ENCODE results near the gene OPA3. TPM values are rescaled to one million over a fixed set of nuclear protein-coding genes. Genes with fewer than 3 reads are reported as not detected.
A peak's percentile ranks its signal among the peaks of the same experiment; 100 is the strongest.

Gene OPA3
- total RNA-seq, 1 experiment from 2014 or later: 8.6 TPM

- Histone ChIP-seq H3K27ac (no peak overlapping the region), H3K27me3 (no peaks in the 10 kb centered on the region), H3K36me3 (no peaks in the 10 kb centered on the region), H3K9me3 (replicated peaks) (no peaks in the 10 kb centered on the region), H3K4me1 (peaks cover under 1% of the 10 kb centered on the region; the same call in 1 of the 2 replicates), H3K4me3 (no peak overlapping the region)
- no peak for DNase-seq
Measured at GRCh38 chr19:45590300-45591003, 5.8 kb upstream of the OPA3 start.

GRCh38 chr19:45589768-45590167 is 5.2 kb upstream of the OPA3 start:
- H3K9me3 ChIP-seq (replicated peaks): no peaks in the 10 kb centered on the region
- H3K4me3 ChIP-seq: no peak overlapping the region
- H3K36me3 ChIP-seq: no peaks in the 10 kb centered on the region
- no peaks in the 10 kb centered on the region for H3K27me3 ChIP-seq
- DNase-seq: no peak
- peaks cover 4% of the 10 kb centered on the region; the same call in 1 of the 2 replicates for H3K4me1 ChIP-seq
- H3K27ac ChIP-seq: no peak overlapping the region

- peaks cover 4% of the 10 kb centered on the region; the same call in 1 of the 2 replicates for H3K4me1 ChIP-seq
- H3K27me3 ChIP-seq: no peaks in the 10 kb centered on the region
- no peak overlapping the region for H3K27ac ChIP-seq
- DNase-seq: no peak
- no peak overlapping the region for H3K4me3 ChIP-seq
- no peaks in the 10 kb centered on the region for H3K36me3 ChIP-seq
- H3K9me3 ChIP-seq (replicated peaks): no peaks in the 10 kb centered on the region
Measured at GRCh38 chr19:45587873-45588272, 3.3 kb upstream of the OPA3 start.

GRCh38 chr19:45585158-45585577 is 566 bp upstream of the OPA3 start:
- Histone ChIP-seq H3K4me3 (peak overlapping the region; percentile 78), H3K27me3 (no peaks in the 10 kb centered on the region), H3K27ac (peak overlapping the region; percentile 78; the same call in 1 of the 2 replicates), H3K9me3 (replicated peaks) (no peaks in the 10 kb centered on the region), H3K4me1 (peaks cover 4% of the 10 kb centered on the region; the same call in 1 of the 2 replicates), H3K36me3 (no peaks in the 10 kb centered on the region)
- no peak for DNase-seq

GRCh38 chr19:45581576-45581975 is 3.0 kb downstream of the OPA3 start:
- DNase-seq: no peak
- H3K4me3 ChIP-seq: no peak overlapping the region
- no peaks in the 10 kb centered on the region for H3K27me3 ChIP-seq
- H3K9me3 ChIP-seq (replicated peaks): no peaks in the 10 kb centered on the region
- H3K27ac ChIP-seq: no peak overlapping the region
- no peaks in the 10 kb centered on the region for H3K36me3 ChIP-seq
- peaks cover 4% of the 10 kb centered on the region; the same call in 1 of the 2 replicates for H3K4me1 ChIP-seq

GRCh38 chr19:45578861-45579260 is 5.7 kb downstream of the OPA3 start:
- no peaks in the 10 kb centered on the region for H3K4me1 ChIP-seq
- no peak for DNase-seq
- no peaks in the 10 kb centered on the region for H3K9me3 ChIP-seq (replicated peaks)
- H3K27me3 ChIP-seq: no peaks in the 10 kb centered on the region
- H3K36me3 ChIP-seq: no peaks in the 10 kb centered on the region
- no peak overlapping the region for H3K27ac ChIP-seq
- no peak overlapping the region for H3K4me3 ChIP-seq

- Histone ChIP-seq H3K27me3 (no peaks in the 10 kb centered on the region), H3K4me3 (no peak overlapping the region), H3K36me3 (no peaks in the 10 kb centered on the region), H3K27ac (no peak overlapping the region), H3K9me3 (replicated peaks) (no peaks in the 10 kb centered on the region), H3K4me1 (no peaks in the 10 kb centered on the region)
- DNase-seq: no peak
Measured at GRCh38 chr19:45577111-45577905, 7.3 kb downstream of the OPA3 start.

GRCh38 chr19:45576682-45577081 is 7.9 kb downstream of the OPA3 start:
- Histone ChIP-seq H3K4me3 (no peak overlapping the region), H3K9me3 (replicated peaks) (no peaks in the 10 kb centered on the region), H3K4me1 (no peaks in the 10 kb centered on the region), H3K27ac (no peak overlapping the region), H3K27me3 (no peaks in the 10 kb centered on the region), H3K36me3 (no peaks in the 10 kb centered on the region)
- no peak for DNase-seq

GRCh38 chr19:45575216-45575615 is 9.4 kb downstream of the OPA3 start:
- H3K27ac ChIP-seq: no peak overlapping the region
- no peak for DNase-seq
- H3K9me3 ChIP-seq (replicated peaks): no peaks in the 10 kb centered on the region
- H3K27me3 ChIP-seq: no peaks in the 10 kb centered on the region
- no peaks in the 10 kb centered on the region for H3K4me1 ChIP-seq
- H3K4me3 ChIP-seq: no peak overlapping the region
- no peaks in the 10 kb centered on the region for H3K36me3 ChIP-seq

GRCh38 chr19:45574526-45574925 is 10.1 kb downstream of the OPA3 start:
- no peak for DNase-seq
- H3K27ac ChIP-seq: no peak overlapping the region
- no peaks in the 10 kb centered on the region for H3K36me3 ChIP-seq
- H3K9me3 ChIP-seq (replicated peaks): no peaks in the 10 kb centered on the region
- H3K4me1 ChIP-seq: no peaks in the 10 kb centered on the region
- no peaks in the 10 kb centered on the region for H3K27me3 ChIP-seq
- H3K4me3 ChIP-seq: no peak overlapping the region

- H3K27me3 ChIP-seq: no peaks in the 10 kb centered on the region
- H3K36me3 ChIP-seq: no peaks in the 10 kb centered on the region
- no peak overlapping the region for H3K4me3 ChIP-seq
- H3K27ac ChIP-seq: no peak overlapping the region
- no peak for DNase-seq
- no peaks in the 10 kb centered on the region for H3K9me3 ChIP-seq (replicated peaks)
- H3K4me1 ChIP-seq: no peaks in the 10 kb centered on the region
Measured at GRCh38 chr19:45571457-45572220, 13.0 kb downstream of the OPA3 start.

- Histone ChIP-seq H3K4me1 (no peaks in the 10 kb centered on the region), H3K36me3 (no peaks in the 10 kb centered on the region), H3K27ac (no peak overlapping the region), H3K9me3 (replicated peaks) (no peaks in the 10 kb centered on the region), H3K27me3 (no peaks in the 10 kb centered on the region), H3K4me3 (no peak overlapping the region)
- DNase-seq: peak; percentile 20 to 36
Measured at GRCh38 chr19:45569619-45570421, 14.8 kb downstream of the OPA3 start.

GRCh38 chr19:45568732-45569131 is 15.9 kb downstream of the OPA3 start:
- Histone ChIP-seq H3K4me1 (no peaks in the 10 kb centered on the region), H3K9me3 (replicated peaks) (no peaks in the 10 kb centered on the region), H3K27ac (no peak overlapping the region), H3K27me3 (no peaks in the 10 kb centered on the region), H3K4me3 (no peak overlapping the region), H3K36me3 (no peaks in the 10 kb centered on the region)
- DNase-seq: no peak

GRCh38 chr19:45567609-45568008 is 17.0 kb downstream of the OPA3 start:
- H3K9me3 ChIP-seq (replicated peaks): no peaks in the 10 kb centered on the region
- no peaks in the 10 kb centered on the region for H3K36me3 ChIP-seq
- DNase-seq: no peak
- H3K4me3 ChIP-seq: no peak overlapping the region
- no peaks in the 10 kb centered on the region for H3K27me3 ChIP-seq
- H3K27ac ChIP-seq: no peak overlapping the region
- H3K4me1 ChIP-seq: no peaks in the 10 kb centered on the region

All from SJCRH30 (cell line).